Loucy (cell line): Measurements from ENCODE around the gene NPDC1.
A peak's percentile ranks its signal among the peaks of the same experiment; 100 is the strongest.

ENCODE experiments used
- EZH2phosphoT487 ChIP-seq: fragments of 200-600 bp; IDR thresholded peaks from 2 replicates; pipeline ENCODE4 v1.6.1; 2018; ENCODE audit warnings: antibody characterized with exemption, mild to moderate bottlenecking, moderate library complexity, borderline replicate concordance
- TF ChIP-seq, protein P1 (sequence below): fragments of 200-600 bp; sonication (generic); conservative IDR thresholded peaks from 2 replicates; pipeline ENCODE4 v1.5.1; 2014; ENCODE audit warnings: mild to moderate bottlenecking, antibody characterized with exemption, low read length

DNA sequence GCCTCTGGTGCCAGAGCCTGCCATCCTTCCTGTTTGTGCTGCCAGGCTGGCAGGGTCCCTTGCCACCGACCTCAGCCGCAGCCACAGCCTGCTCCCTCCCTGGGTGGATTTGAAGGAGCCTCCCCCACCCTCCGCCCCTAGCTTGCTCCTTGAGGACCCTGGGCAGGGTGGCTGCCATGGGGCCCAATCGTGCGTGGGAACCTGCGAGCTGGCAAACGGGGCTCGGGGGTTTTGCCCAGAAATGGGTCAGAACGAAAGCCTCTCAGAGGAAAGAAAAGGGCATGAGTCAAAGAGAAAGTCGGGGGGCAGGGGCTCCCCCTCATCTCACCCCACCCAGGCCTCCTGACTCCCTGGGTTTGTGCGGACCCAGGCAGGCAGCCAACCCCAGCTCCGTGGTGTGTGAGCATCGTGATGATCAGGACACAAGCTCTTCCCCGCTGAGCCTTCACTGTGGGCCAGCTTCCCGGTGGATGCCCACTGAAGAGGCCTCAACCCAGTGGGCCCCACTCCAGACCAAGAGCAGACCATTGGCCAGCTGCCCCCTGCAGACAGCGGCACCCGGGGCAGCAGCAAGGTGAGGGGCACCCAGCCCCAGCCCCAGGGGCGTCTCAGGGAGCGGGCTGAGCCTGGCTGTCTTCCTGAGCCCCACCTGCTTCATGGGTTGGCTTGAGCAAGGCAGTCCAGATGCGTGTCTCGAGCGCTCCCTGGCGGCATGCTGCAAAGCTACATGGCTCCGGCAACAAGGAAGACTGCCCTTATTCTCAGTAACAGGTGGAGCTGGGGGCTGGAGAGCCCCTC, 11.1 kb downstream of the NPDC1 start:
- TF ChIP-seq, protein P1, sequence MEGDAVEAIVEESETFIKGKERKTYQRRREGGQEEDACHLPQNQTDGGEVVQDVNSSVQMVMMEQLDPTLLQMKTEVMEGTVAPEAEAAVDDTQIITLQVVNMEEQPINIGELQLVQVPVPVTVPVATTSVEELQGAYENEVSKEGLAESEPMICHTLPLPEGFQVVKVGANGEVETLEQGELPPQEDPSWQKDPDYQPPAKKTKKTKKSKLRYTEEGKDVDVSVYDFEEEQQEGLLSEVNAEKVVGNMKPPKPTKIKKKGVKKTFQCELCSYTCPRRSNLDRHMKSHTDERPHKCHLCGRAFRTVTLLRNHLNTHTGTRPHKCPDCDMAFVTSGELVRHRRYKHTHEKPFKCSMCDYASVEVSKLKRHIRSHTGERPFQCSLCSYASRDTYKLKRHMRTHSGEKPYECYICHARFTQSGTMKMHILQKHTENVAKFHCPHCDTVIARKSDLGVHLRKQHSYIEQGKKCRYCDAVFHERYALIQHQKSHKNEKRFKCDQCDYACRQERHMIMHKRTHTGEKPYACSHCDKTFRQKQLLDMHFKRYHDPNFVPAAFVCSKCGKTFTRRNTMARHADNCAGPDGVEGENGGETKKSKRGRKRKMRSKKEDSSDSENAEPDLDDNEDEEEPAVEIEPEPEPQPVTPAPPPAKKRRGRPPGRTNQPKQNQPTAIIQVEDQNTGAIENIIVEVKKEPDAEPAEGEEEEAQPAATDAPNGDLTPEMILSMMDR, result peak; percentile 86
- TF ChIP-seq EZH2phosphoT487, result no peak
